ENCODE measurements around the gene ERGIC2. TPM values are rescaled to one million over a fixed set of nuclear protein-coding genes. Genes with fewer than 3 reads are reported as not detected.

ERGIC2 gene, protein sequence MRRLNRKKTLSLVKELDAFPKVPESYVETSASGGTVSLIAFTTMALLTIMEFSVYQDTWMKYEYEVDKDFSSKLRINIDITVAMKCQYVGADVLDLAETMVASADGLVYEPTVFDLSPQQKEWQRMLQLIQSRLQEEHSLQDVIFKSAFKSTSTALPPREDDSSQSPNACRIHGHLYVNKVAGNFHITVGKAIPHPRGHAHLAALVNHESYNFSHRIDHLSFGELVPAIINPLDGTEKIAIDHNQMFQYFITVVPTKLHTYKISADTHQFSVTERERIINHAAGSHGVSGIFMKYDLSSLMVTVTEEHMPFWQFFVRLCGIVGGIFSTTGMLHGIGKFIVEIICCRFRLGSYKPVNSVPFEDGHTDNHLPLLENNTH
- 10 to 100 TPM; 43.0 to 99.6 (median 50.2) TPM for total RNA-seq

DNA sequence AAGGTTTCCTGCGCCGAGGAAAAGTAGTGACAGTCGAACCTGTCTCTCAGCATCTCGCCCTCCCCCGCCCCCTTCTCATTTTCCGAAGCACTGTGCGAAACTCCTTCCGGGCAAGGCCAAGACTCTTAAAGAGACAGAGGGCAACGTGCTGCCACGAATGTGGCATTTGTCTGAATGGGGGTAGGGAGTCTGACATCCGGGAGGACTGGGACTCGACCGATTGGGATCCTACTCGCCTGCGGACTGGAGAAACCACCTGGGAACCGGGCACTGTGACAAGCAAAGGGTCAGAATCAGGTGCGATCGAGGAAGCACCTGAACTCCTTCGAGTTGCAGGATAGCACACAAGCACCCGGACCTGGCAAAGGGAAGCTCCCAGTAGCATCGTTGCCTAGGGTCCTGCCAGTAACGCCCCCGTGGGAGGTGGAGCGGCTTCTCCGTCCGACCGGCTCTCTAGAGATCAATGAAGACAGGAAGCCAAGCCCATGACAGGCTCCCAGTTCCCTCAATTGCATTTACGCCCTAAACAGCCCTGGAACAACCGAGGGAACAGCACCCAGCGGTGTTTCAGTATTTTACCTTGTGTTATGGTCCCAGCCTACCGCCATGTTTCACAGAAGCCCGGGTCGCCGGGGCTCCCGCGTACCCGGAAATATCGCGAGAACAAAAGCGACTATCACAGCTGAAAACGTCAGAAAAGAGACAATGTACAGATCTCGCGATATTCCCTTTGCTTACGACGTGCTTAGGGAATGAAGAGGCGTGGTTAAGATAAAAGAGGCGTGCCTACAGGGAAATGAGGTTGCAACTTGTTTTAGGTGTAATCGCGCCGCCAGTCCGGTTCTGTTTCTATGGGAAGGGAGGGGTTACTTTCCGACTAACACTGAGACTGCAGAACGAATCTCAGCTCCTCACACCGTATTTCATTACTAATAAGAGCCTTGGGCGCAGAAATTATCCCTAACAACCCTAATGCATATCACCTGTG is at the start of gene ERGIC2:
Gene ERGIC2, minus strand, starts transcription at position 637 of the 988 bp plus-strand sequence. CDS start 9,539 bp downstream, outside the sequence.
- H3K36me3 ChIP-seq, result no peaks in the 10 kb centered on the region
- peak within 1 kb of the TSS; percentile 88 to 99 (median 97) for H3K4me3 ChIP-seq
- DNase-seq (peak; percentile 81 to 90), ATAC-seq (peak; percentile 99 to 100)
- H3K27me3 ChIP-seq, result no peaks in the 10 kb centered on the region
- in situ Hi-C loops (cut with MboI; ENCODE audit: low sequenced_read_pairs in 4 of 4), result no loop called here
- peak; percentile 36 to 50 for TF ChIP-seq POLR2A (IDR thresholded peaks at IDR 0.05)
- TF ChIP-seq, protein P1, sequence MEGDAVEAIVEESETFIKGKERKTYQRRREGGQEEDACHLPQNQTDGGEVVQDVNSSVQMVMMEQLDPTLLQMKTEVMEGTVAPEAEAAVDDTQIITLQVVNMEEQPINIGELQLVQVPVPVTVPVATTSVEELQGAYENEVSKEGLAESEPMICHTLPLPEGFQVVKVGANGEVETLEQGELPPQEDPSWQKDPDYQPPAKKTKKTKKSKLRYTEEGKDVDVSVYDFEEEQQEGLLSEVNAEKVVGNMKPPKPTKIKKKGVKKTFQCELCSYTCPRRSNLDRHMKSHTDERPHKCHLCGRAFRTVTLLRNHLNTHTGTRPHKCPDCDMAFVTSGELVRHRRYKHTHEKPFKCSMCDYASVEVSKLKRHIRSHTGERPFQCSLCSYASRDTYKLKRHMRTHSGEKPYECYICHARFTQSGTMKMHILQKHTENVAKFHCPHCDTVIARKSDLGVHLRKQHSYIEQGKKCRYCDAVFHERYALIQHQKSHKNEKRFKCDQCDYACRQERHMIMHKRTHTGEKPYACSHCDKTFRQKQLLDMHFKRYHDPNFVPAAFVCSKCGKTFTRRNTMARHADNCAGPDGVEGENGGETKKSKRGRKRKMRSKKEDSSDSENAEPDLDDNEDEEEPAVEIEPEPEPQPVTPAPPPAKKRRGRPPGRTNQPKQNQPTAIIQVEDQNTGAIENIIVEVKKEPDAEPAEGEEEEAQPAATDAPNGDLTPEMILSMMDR (IDR thresholded peaks at IDR 0.05 in 4 of 5, conservative IDR thresholded peaks at IDR 0.05 in 1 of 5), result no peak
- intact Hi-C loops (cut with DNase I; ENCODE audit: low total_unique reads), result no loop called here
- H3K4me1 ChIP-seq, result peaks cover 13 to 15% of the 10 kb centered on the region in 2 donors
- peak within 1 kb of the TSS; percentile 79 to 89 (median 84) for H3K27ac ChIP-seq
- no peaks in the 10 kb centered on the region for H3K9me3 ChIP-seq

DNA sequence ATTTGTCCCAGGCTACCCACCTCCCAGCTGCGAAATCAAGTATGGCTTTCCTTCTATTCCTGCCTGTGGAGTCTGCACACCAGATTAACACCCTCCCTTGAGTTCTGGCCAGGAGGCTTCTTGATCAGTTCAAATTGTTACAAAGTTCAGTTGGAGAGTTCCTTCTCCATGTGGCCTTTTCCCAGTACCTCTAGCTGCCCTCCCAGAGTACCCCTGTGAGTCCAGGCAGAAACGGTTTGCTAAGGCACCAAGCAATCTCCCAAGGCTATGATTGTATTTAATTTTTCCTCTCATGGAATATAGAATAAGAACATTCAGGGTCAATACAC is 49.7 kb upstream of the ERGIC2 start:
- no peak overlapping the region for H3K27ac ChIP-seq
- H3K36me3 ChIP-seq, result no peaks in the 10 kb centered on the region
- intact Hi-C loops (cut with DNase I; ENCODE audit: low total_unique reads) (no loop called here), in situ Hi-C loops (cut with MboI; ENCODE audit: low sequenced_read_pairs in 4 of 4) (no loop called here)
- no peak for DNase-seq
- no peak overlapping the region for H3K4me3 ChIP-seq
- TF ChIP-seq, protein P1 (IDR thresholded peaks at IDR 0.05 in 4 of 5, conservative IDR thresholded peaks at IDR 0.05 in 1 of 5), result no peak
- no peak for TF ChIP-seq POLR2A (IDR thresholded peaks at IDR 0.05)
- H3K27me3 ChIP-seq, result no peaks in the 10 kb centered on the region
- ATAC-seq, result no peak
- H3K9me3 ChIP-seq, result no peaks in the 10 kb centered on the region
- no peaks in the 10 kb centered on the region for H3K4me1 ChIP-seq

DNA sequence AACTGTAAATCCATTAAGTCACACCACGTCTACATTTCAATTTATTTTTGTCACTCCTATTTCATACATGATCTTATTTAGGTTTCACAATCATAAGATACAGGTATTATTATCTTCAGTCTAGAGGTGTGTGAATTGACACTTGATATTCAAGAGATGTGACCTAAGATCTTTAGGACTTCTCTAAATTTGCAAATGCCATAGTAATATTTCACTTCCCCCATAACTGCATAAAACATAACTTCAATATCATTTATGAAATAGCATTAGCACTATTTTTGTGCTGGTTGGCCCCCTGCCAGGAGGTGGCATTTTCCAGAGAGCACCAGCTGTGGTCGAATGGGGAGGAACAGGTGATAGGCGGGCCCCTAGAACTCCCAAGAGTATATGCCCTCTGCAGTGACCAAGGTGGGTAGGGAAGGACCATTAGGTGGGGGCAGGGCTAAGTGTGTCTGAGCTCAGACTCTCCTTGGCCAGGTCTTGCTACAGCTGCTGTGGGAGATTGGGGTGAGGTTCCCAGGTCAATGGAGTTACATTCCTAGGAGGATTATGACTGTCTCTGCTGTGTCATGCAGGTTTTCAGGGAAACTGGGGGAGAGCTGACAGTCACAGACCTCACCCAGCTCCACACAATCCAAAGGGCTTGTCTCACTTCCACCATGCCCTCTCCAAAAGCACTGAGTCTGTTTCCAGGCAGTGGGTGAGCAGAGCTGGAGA is 49.2 kb upstream of the ERGIC2 start:
- intact Hi-C loops (cut with DNase I; ENCODE audit: low total_unique reads) (no loop called here), in situ Hi-C loops (cut with MboI; ENCODE audit: low sequenced_read_pairs in 4 of 4) (no loop called here)
- DNase-seq (no peak), ATAC-seq (no peak)
- no peak overlapping the region for H3K4me3 ChIP-seq
- no peaks in the 10 kb centered on the region for H3K36me3 ChIP-seq
- H3K27me3 ChIP-seq, result no peaks in the 10 kb centered on the region
- no peak for TF ChIP-seq POLR2A (IDR thresholded peaks at IDR 0.05)
- TF ChIP-seq, protein P1 (IDR thresholded peaks at IDR 0.05 in 4 of 5, conservative IDR thresholded peaks at IDR 0.05 in 1 of 5), result no peak
- no peaks in the 10 kb centered on the region for H3K9me3 ChIP-seq
- no peaks in the 10 kb centered on the region for H3K4me1 ChIP-seq
- H3K27ac ChIP-seq, result no peak overlapping the region

DNA sequence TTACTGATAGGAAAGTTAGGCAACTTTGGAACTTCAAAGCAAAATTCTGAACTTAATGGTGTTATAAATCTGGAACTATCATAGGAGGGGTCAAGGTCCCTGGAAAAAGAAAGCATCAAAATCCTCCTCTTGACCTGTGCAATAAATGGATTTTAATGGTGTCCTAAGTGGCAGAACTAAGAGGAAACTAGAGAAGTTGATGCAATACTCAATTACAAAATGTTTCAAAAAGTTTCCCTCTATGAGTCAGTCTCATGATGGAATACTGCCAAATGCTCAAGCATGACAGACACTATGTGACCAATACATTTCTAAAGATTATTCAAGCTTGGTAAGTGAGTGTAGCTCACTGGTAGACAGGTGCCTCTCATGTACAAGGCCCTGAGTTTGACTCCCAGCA is 47.7 kb upstream of the ERGIC2 start:
- Histone ChIP-seq H3K4me1 (no peaks in the 10 kb centered on the region), H3K4me3 (no peak overlapping the region), H3K27ac (no peak overlapping the region), H3K27me3 (no peaks in the 10 kb centered on the region), H3K36me3 (no peaks in the 10 kb centered on the region), H3K9me3 (no peaks in the 10 kb centered on the region)
- in situ Hi-C loops (cut with MboI; ENCODE audit: low sequenced_read_pairs in 4 of 4) (no loop called here), intact Hi-C loops (cut with DNase I; ENCODE audit: low total_unique reads) (no loop called here)
- DNase-seq, result no peak
- TF ChIP-seq POLR2A (IDR thresholded peaks at IDR 0.05), result no peak
- TF ChIP-seq, protein P1 (IDR thresholded peaks at IDR 0.05 in 4 of 5, conservative IDR thresholded peaks at IDR 0.05 in 1 of 5), result no peak
- ATAC-seq, result peak in 1 of 2 donors; percentile 54

Measured in gastrocnemius medialis (tissue), 4 donors.